ENCODE results near the gene EXOC1. TPM values are rescaled to one million over a fixed set of nuclear protein-coding genes. Genes with fewer than 3 reads are reported as not detected.

EXOC1 gene
- total RNA-seq, 1 donor from 2014 or later = 29.1 TPM

- Mint-ChIP-seq H3K4me3 (ENCODE audit: low read depth) (no peak overlapping the region), H3K9me3 (ENCODE audit: low read depth) (peaks cover 8% of the 10 kb centered on the region), H3K36me3 (ENCODE audit: insufficient read depth) (no peaks in the 10 kb centered on the region), H3K4me1 (ENCODE audit: low read depth) (peaks cover 11% of the 10 kb centered on the region), H3K27me3 (no peaks in the 10 kb centered on the region), H3K27ac (no peak overlapping the region)
- no peak for DNase-seq (ENCODE audit: low spot score, unreplicated experiment)
- TF ChIP-seq CTCF (IDR thresholded peaks at IDR 0.05; ENCODE audit: unreplicated experiment) = no peak
Measured at GRCh38 chr4:55926610-55927009, 73.2 kb downstream of the EXOC1 start.

- Mint-ChIP-seq H3K27ac (no peak overlapping the region), H3K27me3 (no peaks in the 10 kb centered on the region), H3K4me1 (ENCODE audit: low read depth) (peaks cover 12% of the 10 kb centered on the region), H3K9me3 (ENCODE audit: low read depth) (peaks cover 8% of the 10 kb centered on the region), H3K36me3 (ENCODE audit: insufficient read depth) (no peaks in the 10 kb centered on the region), H3K4me3 (ENCODE audit: low read depth) (no peak overlapping the region)
- no peak for DNase-seq (ENCODE audit: low spot score, unreplicated experiment)
- no peak for TF ChIP-seq CTCF (IDR thresholded peaks at IDR 0.05; ENCODE audit: unreplicated experiment)
Measured at GRCh38 chr4:55927803-55928437, 74.5 kb downstream of the EXOC1 start.

GRCh38 chr4:55928846-55929245 lies 75.4 kb downstream of the EXOC1 start:
- Mint-ChIP-seq H3K4me1 (ENCODE audit: low read depth) (peaks cover 16% of the 10 kb centered on the region), H3K27ac (no peak overlapping the region), H3K27me3 (no peaks in the 10 kb centered on the region), H3K9me3 (ENCODE audit: low read depth) (peaks cover 4% of the 10 kb centered on the region), H3K4me3 (ENCODE audit: low read depth) (no peak overlapping the region), H3K36me3 (ENCODE audit: insufficient read depth) (no peaks in the 10 kb centered on the region)
- no peak for DNase-seq (ENCODE audit: low spot score, unreplicated experiment)
- TF ChIP-seq CTCF (IDR thresholded peaks at IDR 0.05; ENCODE audit: unreplicated experiment) = no peak

GRCh38 chr4:55931043-55931442 lies 77.6 kb downstream of the EXOC1 start:
- H3K27me3 Mint-ChIP-seq = no peaks in the 10 kb centered on the region
- H3K4me3 Mint-ChIP-seq (ENCODE audit: low read depth) = no peak overlapping the region
- no peak for TF ChIP-seq CTCF (IDR thresholded peaks at IDR 0.05; ENCODE audit: unreplicated experiment)
- no peaks in the 10 kb centered on the region for H3K36me3 Mint-ChIP-seq (ENCODE audit: insufficient read depth)
- H3K27ac Mint-ChIP-seq = no peak overlapping the region
- H3K9me3 Mint-ChIP-seq (ENCODE audit: low read depth) = peaks cover 4% of the 10 kb centered on the region
- DNase-seq (ENCODE audit: low spot score, unreplicated experiment) = no peak
- peaks cover 20% of the 10 kb centered on the region for H3K4me1 Mint-ChIP-seq (ENCODE audit: low read depth)

- H3K9me3 Mint-ChIP-seq (ENCODE audit: low read depth) = peaks cover 11% of the 10 kb centered on the region
- H3K4me1 Mint-ChIP-seq (ENCODE audit: low read depth) = peaks cover 16% of the 10 kb centered on the region
- no peak for TF ChIP-seq CTCF (IDR thresholded peaks at IDR 0.05; ENCODE audit: unreplicated experiment)
- DNase-seq (ENCODE audit: low spot score, unreplicated experiment) = no peak
- no peaks in the 10 kb centered on the region for H3K36me3 Mint-ChIP-seq (ENCODE audit: insufficient read depth)
- no peak overlapping the region for H3K4me3 Mint-ChIP-seq (ENCODE audit: low read depth)
- no peaks in the 10 kb centered on the region for H3K27me3 Mint-ChIP-seq
- no peak overlapping the region for H3K27ac Mint-ChIP-seq
Measured at GRCh38 chr4:55931833-55932232, 78.4 kb downstream of the EXOC1 start.

All from progenitor cell of endocrine pancreas (in vitro differentiated cells).